Fibroblast of peridontal ligament (primary cell): ENCODE measurements around the gene ZBTB8A.
"Not testable (repeated sequence)": the region's sequence is repeated elsewhere in the genome, so short reads cannot be mapped to it uniquely, and the experiment has no call there.

Experiments
- DNase-seq: peaks from one replicate; pipeline ENCODE4 v3.0.0-alpha.2; 2010; ENCODE audit errors: extremely low read depth

Gene ZBTB8A

DNA sequence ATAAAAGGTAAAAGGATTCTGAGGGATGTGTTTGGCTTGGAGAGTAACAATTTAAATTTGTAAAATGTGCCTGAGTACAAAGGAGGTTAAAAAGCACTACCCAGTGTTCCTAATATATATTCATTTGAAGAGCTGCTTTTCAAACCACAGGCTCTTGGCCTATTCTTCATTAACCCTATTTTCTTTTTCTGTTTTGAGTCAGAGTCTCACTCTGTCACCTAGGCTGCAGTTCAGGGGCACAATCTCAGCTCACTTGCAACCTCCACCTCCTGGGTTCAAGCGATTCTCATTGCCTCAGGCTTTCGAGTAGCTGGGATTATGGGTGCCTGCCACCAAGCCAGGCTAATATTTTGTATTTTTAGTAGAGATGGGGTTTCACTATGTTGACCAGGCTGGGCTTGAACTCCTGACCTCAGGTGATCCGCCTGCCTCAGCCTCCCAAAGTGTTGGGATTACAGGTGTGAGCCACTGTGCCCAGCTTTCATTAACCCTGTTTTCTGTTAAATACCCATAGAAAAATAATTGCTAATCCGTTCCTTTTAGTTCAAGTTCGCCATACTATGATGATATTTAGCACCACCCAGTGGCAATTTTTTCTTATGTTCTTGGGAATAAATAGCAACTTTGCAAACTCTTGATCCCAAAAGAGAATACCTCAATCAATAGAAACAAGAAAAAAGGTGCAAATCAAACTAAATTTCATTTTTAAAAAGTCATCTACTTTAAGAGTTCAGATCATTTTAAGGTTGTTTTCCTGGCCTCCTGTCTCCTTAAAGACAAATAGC is 80.7 kb downstream of the ZBTB8A start:
- DNase-seq, result peak; percentile 56

DNA sequence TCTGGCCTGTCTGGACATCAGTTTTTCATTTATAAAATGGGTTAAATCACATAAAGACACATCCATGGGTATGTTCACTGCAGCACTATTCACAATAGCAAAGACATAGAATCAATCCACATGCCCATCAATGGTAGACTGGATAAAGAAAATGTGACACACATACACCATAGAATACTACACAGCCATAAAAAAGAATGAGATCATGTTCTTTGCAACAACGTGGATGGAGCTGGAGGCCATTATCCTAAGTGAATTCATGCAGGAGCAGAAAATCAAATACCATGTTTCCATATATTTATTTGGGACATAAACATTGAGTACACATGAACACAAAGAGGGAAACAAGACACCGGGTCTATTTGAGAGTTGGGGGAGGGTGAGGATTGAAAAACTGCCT is 83.0 kb downstream of the ZBTB8A start:
- no peak for DNase-seq

DNA sequence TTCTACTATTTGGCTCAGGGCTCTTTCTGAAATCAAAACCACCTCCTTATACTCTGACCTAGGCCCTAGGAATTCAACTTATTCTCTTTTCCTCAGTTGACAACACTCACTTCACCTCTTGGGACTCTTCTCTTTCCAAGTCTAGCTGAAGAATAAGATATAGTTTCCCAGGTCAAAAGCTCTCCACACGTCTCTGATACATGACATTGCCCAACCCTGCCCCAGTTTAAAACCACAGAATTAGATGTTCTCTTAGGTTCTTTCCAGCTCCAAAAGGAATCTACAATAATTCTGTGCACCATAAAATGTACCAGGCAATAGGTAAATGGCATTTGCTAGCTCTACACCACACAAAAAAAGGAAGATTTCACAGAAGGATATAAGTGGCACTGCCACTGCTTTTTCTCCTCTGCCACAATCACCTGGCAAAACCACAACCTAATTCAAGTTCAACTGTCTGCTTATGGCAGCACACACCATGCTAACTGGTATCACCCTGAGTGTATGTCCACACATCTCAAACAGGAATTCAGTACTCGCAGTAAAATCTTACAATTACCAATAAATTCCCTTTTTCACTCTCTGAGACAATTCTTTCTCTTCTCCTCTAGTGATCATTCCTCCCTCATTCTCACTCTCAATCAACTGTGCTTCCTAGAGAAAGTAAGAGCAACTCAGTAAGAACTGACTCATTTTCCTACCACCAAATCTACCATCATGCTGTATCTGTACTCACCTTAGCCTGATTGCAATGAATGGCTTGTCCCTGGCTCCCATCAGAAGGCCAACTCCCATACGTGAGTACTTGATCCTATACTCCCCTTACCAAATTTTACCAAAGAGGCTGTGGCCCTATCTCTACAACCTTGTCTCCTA is 83.8 kb downstream of the ZBTB8A start:
- DNase-seq, result peak; percentile 29

DNA sequence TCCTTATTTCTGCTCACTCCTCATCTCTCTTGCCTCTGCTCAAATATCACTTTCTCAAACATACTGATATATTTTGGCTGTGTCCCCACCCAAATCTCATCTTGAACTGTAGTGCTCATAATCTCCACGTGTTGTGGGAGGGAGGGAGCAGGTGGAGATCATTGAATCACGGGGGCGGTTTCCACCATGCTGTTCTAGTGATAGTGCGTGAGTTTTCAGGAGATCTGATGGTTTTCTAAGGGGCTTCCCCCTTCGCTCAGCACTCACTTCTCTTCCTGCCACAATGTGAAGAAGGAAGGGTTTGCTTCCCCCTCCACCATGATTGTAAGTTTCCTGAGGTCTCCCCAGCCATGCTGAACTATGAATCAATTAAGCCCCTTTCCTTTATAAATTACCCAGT is 84.5 kb downstream of the ZBTB8A start:
- no peak for DNase-seq

DNA sequence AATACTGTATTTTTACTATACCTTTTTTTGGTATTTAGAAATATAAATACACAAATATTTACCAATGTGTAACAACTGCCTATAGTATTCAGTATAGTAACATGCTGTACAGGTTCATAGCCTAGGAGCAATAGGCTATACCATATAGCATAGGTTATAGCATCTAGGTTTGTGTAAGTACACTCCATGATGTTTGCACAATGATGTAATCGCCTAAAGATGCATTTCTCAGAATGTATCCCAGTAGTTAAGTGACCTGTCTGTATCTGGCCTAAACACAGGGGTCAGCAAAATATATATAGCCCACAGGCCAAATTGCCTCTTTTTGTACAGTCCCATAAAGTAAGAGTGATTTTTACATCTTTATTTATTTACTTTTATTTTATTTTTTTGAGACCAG is 86.9 kb downstream of the ZBTB8A start:
- no peak for DNase-seq

- peak; percentile 25 for DNase-seq
Observed at GRCh38 chr1:32627596-32628162, 88.5 kb downstream of the ZBTB8A start.

DNA sequence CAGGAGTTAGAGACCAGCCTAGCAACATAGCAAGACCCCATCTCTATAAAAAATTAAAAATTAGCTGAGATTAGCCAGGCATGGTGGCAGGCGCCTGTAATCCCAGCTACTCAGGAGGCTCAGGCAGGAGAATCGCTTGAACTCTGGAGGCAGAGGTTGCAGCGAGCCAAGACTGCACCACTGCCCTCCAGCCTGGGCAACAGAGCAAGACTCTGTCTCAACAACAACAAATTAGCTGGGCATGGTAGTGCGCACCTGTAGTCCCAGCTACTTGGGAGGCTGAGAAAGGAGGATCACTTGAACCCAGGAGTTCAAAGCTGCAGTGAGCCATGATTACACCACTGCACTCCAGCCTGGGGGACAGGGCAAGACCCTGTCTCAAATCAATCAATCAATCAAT is 90.9 kb downstream of the ZBTB8A start:
- not testable (repeated sequence) for DNase-seq

- DNase-seq, result no peak
Observed at GRCh38 chr1:32632829-32633228, 93.6 kb downstream of the ZBTB8A start.

- DNase-seq, result no peak
Observed at GRCh38 chr1:32635508-32636277, 96.5 kb downstream of the ZBTB8A start.

DNA sequence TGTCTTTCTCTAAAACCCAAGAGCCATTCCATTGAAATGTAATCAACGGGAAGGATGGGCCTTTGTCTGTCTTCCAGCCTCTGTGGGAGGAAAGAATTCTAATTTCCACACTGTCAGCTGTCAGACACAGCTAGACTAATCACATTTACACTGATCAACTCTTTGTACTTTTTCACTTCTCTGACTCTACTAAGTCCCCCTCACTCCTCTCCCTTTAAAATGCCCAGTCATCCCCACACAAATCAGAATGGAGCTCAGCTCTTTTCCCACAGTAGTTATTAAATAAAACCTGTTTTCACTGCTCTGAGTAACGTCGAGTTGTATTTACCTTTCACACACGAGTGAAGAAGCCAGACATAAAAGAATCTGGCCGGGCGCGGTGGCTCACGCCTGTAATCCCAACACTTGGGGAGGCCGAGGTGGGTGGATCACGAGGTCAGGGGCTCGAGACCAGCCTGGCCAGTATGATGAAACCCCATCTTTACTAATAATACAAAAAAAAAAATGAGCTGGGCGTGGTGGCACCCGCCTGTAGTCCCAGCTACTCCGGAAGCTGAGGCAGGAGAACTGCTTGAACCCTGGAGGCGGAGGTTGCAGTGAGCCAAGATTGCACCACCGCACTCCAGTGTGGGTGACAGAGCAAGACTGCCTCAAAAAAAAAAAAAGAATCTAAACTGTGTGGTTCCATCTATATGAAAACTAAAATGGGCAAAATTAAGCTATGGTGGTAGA is 97.9 kb downstream of the ZBTB8A start:
- DNase-seq, result no peak

GRCh38 chr1:32639489-32640075 is 100.4 kb downstream of the ZBTB8A start:
- no peak for DNase-seq

DNA sequence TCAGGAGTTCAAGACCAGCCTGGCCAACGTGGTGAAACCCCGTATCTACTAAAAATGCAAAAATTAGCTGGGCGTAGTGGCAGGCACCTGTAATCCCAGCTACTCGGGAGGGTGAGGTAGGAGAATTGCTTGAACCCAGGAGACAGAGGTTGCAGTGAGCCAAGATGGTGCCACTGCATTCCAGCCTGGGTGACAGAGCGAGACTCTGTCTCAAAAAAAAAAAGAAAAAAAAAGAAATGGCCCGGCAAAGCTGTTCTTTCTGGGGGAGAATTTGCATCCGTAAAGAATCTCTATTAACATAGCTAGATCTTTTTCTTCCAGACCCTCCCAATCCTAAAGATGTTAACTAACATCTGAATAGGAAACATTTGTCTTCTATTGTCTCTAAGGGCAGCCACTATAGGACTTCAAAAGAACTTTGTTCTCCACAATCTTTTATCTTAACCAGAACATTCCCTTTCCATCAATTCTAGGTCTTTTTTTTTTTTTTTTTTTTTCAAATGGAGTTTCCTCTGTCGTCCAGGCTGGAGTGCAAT is 103.1 kb downstream of the ZBTB8A start:
- not testable (repeated sequence) for DNase-seq

- DNase-seq, result no peak
Observed at GRCh38 chr1:32644426-32644825, 105.2 kb downstream of the ZBTB8A start.

- DNase-seq, result no peak
Observed at GRCh38 chr1:32647308-32648134, 108.3 kb downstream of the ZBTB8A start.

DNA sequence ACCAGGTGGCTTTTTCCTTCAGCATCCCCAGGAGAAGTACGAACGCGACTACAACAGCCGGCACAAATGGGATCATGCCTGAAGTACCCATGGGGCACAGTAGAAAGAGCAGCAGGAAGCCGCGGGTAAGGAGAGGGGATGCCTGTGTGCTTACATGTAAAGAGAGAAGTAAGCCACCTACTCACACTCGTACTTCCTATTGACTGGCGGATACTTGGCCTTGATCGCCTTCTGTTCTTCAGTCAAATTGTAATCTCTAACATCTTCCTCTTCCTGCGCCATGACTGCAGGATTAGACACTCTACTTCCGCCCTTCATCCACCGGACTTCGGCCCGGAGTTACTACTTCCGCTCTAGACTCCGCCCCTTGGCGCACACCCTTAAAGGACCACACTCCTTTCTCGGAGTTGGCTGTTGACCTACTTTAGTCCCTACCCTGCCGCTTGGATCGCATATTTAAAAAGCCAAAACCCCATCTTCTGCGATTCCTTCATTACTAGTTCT is 111.1 kb downstream of the ZBTB8A start, which contains the start of gene ZBTB8OS:
ZBTB8OS (minus strand) TSS at position 303 of the 504 bp plus-strand sequence; CDS start at position 282, 21 bp downstream.
- DNase-seq, result peak; percentile 92

DNA sequence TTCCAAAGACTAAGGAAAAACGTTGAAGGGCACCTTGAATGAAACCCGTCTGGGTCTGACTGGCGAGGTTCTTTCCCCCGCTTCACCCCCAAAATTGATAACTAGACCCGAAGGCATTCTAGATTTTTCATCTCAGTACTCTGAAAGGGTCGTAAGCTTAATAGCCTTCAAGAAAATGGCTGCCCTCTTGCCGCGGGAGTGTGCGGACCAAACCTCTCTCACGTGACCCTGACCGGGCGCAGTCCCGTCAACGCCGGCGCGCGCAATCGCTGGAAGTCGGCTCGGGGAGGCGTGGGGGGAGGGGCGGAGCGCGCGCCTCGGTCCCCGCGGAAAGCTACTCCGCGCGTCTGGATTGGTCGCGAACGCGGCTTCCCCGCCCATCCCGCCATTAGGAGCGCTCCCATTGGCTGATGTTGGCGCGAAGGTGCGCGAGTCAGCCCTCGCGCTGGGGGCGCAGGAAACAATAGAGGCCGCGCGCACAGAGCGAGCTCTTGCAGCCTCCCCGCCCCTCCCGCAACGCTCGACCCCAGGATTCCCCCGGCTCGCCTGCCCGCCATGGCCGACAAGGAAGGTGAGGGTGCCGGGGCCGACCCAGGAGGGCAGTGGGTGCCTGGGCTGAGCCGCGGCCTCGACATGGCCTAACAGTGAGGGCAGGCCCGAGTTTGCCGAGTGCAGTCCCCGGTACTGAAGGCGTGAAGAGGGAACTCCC is 111.7 kb downstream of the ZBTB8A start, which contains the start of gene RBBP4:
RBBP4 (plus strand) TSS at position 457 of the 709 bp plus-strand sequence; CDS start at position 556, 99 bp downstream.
- DNase-seq, result peak; percentile 95

DNA sequence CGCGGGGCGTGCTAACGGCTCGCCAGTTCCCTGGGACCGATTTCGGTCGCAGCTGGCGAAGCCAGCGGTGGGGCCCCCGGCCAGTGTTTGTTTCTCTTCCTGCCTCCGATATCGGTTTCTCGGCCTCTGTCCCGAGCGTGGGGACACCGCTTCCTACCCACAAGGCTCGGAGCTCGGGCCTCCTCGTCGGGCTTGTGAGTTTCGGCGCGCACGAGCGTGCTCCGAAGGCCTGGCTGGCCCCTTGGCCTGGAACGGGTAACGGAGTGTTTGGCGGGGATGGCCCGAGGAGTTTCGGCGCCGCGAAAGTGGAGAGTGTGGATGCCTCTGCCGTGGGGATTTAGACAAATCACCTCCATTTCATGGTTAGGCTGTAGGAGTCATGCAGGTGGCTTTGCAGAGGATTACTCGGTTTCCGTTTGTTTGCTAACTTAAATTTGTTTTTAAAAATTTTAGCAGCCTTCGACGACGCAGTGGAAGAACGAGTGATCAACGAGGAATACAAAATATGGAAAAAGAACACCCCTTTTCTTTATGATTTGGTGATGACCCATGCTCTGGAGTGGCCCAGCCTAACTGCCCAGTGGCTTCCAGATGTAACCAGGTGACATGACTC is 112.3 kb downstream of the ZBTB8A start:
- no peak for DNase-seq
